C4-2B (cell line): ENCODE data around the gene PRKCZ.

ENCODE experiments used
- H3K27ac ChIP-seq: fragments of 450-650 bp; 2 replicates; pipeline ENCODE4 v1.5.1; 2017
- CTCF ChIP-seq: fragments of 450-650 bp; conservative IDR thresholded peaks from 2 replicates; pipeline ENCODE4 v1.5.1; 2017; ENCODE audit warnings: mild to moderate bottlenecking
- ZFX ChIP-seq: fragments of 450-650 bp; IDR thresholded peaks from 2 replicates; pipeline ENCODE4 v1.6.1; 2017

The PRKCZ gene

DNA sequence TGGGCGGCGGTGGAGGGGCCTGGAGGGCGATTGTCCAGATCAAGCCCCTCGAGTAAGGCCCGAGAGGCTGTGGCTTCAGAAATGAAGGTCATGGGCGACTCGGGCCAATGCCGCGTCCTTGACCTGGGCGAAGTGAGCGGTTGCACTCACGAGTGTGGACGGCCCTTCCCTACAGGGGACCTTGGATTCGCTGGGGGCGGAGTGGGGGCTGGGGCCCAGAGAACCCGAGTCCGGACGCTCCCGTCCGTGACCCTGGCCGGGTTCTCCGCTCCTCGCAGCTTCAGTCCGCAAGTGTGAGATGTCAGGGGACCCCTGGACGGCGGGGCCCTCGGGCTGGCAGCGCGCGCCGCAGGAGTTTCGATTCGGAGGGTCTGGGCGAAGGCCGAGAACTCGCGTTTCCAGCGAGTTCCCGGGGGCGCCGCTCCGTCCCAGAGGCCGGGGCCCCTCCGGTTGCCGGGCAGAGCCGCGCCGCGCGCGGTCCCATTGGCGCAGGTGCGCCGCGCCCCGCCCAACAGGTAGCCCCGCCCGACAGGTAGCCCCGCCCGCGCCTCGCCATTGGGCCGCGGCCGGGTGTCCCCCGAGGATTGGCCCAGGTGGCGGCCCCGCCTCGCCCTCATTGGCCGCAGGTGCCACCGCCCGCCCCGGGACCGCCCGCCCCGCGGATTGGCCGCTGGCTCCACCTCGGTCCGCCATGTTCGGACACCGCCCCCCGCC, at the start of gene PRKCZ:
PRKCZ (plus strand) TSS at position 694 of the 714 bp plus-strand sequence. CDS start 220 bp downstream, outside the sequence.
- peak within 1 kb of the TSS; percentile 90 for H3K27ac ChIP-seq
- TF ChIP-seq CTCF = peak; percentile 49
- peak; percentile 50; the same call in 1 of the 2 replicates for TF ChIP-seq ZFX

GRCh38 chr1:2000432-2000831, 49.8 kb upstream of the PRKCZ start:
- no peak for TF ChIP-seq ZFX
- H3K27ac ChIP-seq = peak overlapping the region; percentile 66; the same call in 1 of the 2 replicates

DNA sequence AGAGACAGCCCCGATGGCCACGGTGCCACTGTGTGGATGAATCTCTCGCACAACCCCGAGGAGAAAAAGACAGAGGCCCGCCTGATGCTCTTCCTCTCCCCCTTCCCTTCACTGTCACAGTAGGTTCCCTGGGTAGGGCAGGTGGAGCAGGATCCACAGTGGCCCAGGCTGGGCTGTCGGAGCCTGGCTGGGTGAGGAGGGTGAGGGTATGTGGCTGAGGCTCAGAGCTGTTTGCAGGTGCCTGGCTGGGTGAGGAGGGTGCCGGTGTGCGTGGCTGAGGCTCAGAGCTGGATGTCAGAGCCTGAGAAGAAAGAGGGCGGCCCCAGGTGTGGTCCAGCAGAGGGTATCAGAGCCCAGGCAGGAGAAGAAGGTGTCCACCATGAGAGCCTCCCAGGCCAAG, 49.4 kb upstream of the PRKCZ start:
- no peak for TF ChIP-seq CTCF
- no peak for TF ChIP-seq ZFX

GRCh38 chr1:2001773-2002411, 48.3 kb upstream of the PRKCZ start:
- TF ChIP-seq CTCF (no peak), ZFX (no peak)
- H3K27ac ChIP-seq = peak overlapping the region; percentile 66

More for the DNA sequence above, 49.4 kb upstream of the PRKCZ start:
- H3K27ac ChIP-seq = peak overlapping the region; percentile 66

- no peak within 1 kb of the TSS for H3K27ac ChIP-seq
- TF ChIP-seq ZFX = no peak
- no peak for TF ChIP-seq CTCF
These were observed 46.6 kb upstream of the PRKCZ start, which contains the start of gene CFAP74 for GRCh38 chr1:2003541-2004131. Gene CFAP74 (minus strand): TSS chr1:2003786. CDS start chr1:1990956, 12,830 bp downstream.

GRCh38 chr1:2004856-2005255, 45.4 kb upstream of the PRKCZ start:
- TF ChIP-seq CTCF (no peak), ZFX (no peak)
- no peak overlapping the region for H3K27ac ChIP-seq

- no peak for TF ChIP-seq ZFX
- TF ChIP-seq CTCF = no peak
- no peak overlapping the region for H3K27ac ChIP-seq
These were observed 40.8 kb upstream of the PRKCZ start for GRCh38 chr1:2009101-2010053.
